ENCODE results near the gene ZP1. TPM values are rescaled to one million over a fixed set of nuclear protein-coding genes. Genes with fewer than 3 reads are reported as not detected.
A peak's percentile ranks its signal among the peaks of the same experiment; 100 is the strongest.

The ZP1 gene
- total and polyA plus RNA-seq, 2 of the 13 experiments (the other 11 are each of a cell fraction or from before 2014, with no cell fraction given) = 0.16 TPM; not detected in 1

GRCh38 chr11:60859616-60860250 lies 7.6 kb upstream of the ZP1 start:
- Histone ChIP-seq H3K9me3 (ENCODE audit: low read length) (no peaks in the 10 kb centered on the region), H3K27me3 (ENCODE audit: control insufficient read depth in 1 of 2, insufficient read depth in 2 of 2, low read length in 2 of 2) (peaks cover 0 to 9% of the 10 kb centered on the region in 2 experiments; a peak in 2 of 5 replicates), H4K20me1 (ENCODE audit: insufficient read depth, low read length) (no peaks in the 10 kb centered on the region), H3K27ac (ENCODE audit: extremely low read length, insufficient read depth, low read length) (no peak overlapping the region), H3K79me2 (ENCODE audit: insufficient read depth, low read length) (no peaks in the 10 kb centered on the region), H3K9ac (ENCODE audit: insufficient read depth, low read depth, low read length) (no peak overlapping the region), H2AFZ (ENCODE audit: low read length) (peak overlapping the region; percentile 77), H3K36me3 (replicated peaks in 1 of 2; ENCODE audit: control insufficient read depth in 1 of 2, insufficient read depth in 2 of 2, low read length in 2 of 2) (no peaks in the 10 kb centered on the region), H3K4me2 (ENCODE audit: low read depth, low read length) (no peak overlapping the region), H3K4me3 (replicated peaks in 1 of 3; ENCODE audit: insufficient read depth in 1 of 3, low read depth in 2 of 3, low read length in 3 of 3) (no peak overlapping the region), H3K4me1 (ENCODE audit: insufficient read depth, low read length) (peaks cover 56% of the 10 kb centered on the region)
- ChIA-PET POLR2A (no interaction called here), CTCF (ENCODE audit: low intra/inter-chr PET ratio, low total read pairs) (no interaction called here)
- BruUV-seq (replicated peaks) = no TSS peak
- DNase-seq (ENCODE audit: low spot score) (no peak), FAIRE-seq (no peak), ATAC-seq (no peak)
- 60% methylated on average over 15 of the region's 15 CpGs for WGBS (ENCODE audit: low lambda C conversion rate)
- in situ Hi-C loops (cut with HindIII; ENCODE audit: extremely low pct_ligation_motif_present, low pct_unique_long_range_greater_than_20kb) = no loop called here
- intact Hi-C loops (cut with micrococcal nuclease; ENCODE audit: unreplicated experiment) = no loop called here
- TF ChIP-seq ZNF256 (CRISPR knock-in tag; conservative IDR thresholded peaks at IDR 0.05) (no peak), ZNF230 (CRISPR knock-in tag; IDR thresholded peaks at IDR 0.05) (no peak)

GRCh38 chr11:60860943-60861342 lies 6.4 kb upstream of the ZP1 start:
- BruUV-seq (replicated peaks) = no TSS peak
- Histone ChIP-seq H3K4me3 (replicated peaks in 1 of 3; ENCODE audit: insufficient read depth in 1 of 3, low read depth in 2 of 3, low read length in 3 of 3) (no peak overlapping the region), H3K4me2 (ENCODE audit: low read depth, low read length) (no peak overlapping the region), H3K9me3 (ENCODE audit: low read length) (no peaks in the 10 kb centered on the region), H3K79me2 (ENCODE audit: insufficient read depth, low read length) (no peaks in the 10 kb centered on the region), H3K27ac (ENCODE audit: extremely low read length, insufficient read depth, low read length) (no peak overlapping the region), H3K36me3 (replicated peaks in 1 of 2; ENCODE audit: control insufficient read depth in 1 of 2, insufficient read depth in 2 of 2, low read length in 2 of 2) (no peaks in the 10 kb centered on the region), H3K9ac (ENCODE audit: insufficient read depth, low read depth, low read length) (no peak overlapping the region), H3K4me1 (ENCODE audit: insufficient read depth, low read length) (peaks cover 44% of the 10 kb centered on the region), H4K20me1 (ENCODE audit: insufficient read depth, low read length) (no peaks in the 10 kb centered on the region), H2AFZ (ENCODE audit: low read length) (no peak overlapping the region), H3K27me3 (ENCODE audit: control insufficient read depth in 1 of 2, insufficient read depth in 2 of 2, low read length in 2 of 2) (peaks cover 0 to 9% of the 10 kb centered on the region in 2 experiments; a peak in 2 of 5 replicates)
- intact Hi-C loops (cut with micrococcal nuclease; ENCODE audit: unreplicated experiment) = no loop called here
- no peak for DNase-seq (ENCODE audit: low spot score)
- CTCF ChIA-PET (ENCODE audit: low intra/inter-chr PET ratio, low total read pairs) = no interaction called here
- 67% methylated on average over 6 of the region's 7 CpGs for WGBS (ENCODE audit: low lambda C conversion rate)
- no peak for ATAC-seq
- POLR2A ChIA-PET = no interaction called here
- in situ Hi-C loops (cut with HindIII; ENCODE audit: extremely low pct_ligation_motif_present, low pct_unique_long_range_greater_than_20kb) = no loop called here
- no peak for FAIRE-seq
- no peak for TF ChIP-seq ZNF382 (CRISPR knock-in tag; IDR thresholded peaks at IDR 0.05; ENCODE audit: borderline replicate concordance)
- no peak for TF ChIP-seq ZNF75D (CRISPR knock-in tag; IDR thresholded peaks at IDR 0.05; ENCODE audit: borderline replicate concordance)
- no peak for TF ChIP-seq RXRA (CRISPR knock-in tag; IDR thresholded peaks at IDR 0.05)
- no peak for TF ChIP-seq TOE1 (CRISPR knock-in tag; IDR thresholded peaks at IDR 0.05)
- no peak for TF ChIP-seq ZSCAN20 (CRISPR knock-in tag; IDR thresholded peaks at IDR 0.05; ENCODE audit: borderline replicate concordance)
- TF ChIP-seq, protein P1, sequence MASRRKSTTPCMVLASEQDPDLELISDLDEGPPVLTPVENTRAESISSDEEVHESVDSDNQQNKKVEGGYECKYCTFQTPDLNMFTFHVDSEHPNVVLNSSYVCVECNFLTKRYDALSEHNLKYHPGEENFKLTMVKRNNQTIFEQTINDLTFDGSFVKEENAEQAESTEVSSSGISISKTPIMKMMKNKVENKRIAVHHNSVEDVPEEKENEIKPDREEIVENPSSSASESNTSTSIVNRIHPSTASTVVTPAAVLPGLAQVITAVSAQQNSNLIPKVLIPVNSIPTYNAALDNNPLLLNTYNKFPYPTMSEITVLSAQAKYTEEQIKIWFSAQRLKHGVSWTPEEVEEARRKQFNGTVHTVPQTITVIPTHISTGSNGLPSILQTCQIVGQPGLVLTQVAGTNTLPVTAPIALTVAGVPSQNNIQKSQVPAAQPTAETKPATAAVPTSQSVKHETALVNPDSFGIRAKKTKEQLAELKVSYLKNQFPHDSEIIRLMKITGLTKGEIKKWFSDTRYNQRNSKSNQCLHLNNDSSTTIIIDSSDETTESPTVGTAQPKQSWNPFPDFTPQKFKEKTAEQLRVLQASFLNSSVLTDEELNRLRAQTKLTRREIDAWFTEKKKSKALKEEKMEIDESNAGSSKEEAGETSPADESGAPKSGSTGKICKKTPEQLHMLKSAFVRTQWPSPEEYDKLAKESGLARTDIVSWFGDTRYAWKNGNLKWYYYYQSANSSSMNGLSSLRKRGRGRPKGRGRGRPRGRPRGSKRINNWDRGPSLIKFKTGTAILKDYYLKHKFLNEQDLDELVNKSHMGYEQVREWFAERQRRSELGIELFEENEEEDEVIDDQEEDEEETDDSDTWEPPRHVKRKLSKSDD (CRISPR knock-in tag; IDR thresholded peaks at IDR 0.05; ENCODE audit: low read depth) = no peak
- no peak for TF ChIP-seq HOXA7 (CRISPR knock-in tag; IDR thresholded peaks at IDR 0.05)
- no peak for TF ChIP-seq SIN3A (IDR thresholded peaks at IDR 0.05; ENCODE audit: borderline replicate concordance, low read depth, low read length)
- no peak for TF ChIP-seq ZNF619 (CRISPR knock-in tag; IDR thresholded peaks at IDR 0.05)
- TF ChIP-seq PAF1 (CRISPR knock-in tag; IDR thresholded peaks at IDR 0.05) = no peak
- TF ChIP-seq CHD2 (IDR thresholded peaks at IDR 0.05; ENCODE audit: low read depth, low read length) = no peak
- no peak for TF ChIP-seq MIXL1 (CRISPR knock-in tag; IDR thresholded peaks at IDR 0.05)
- TF ChIP-seq NFIC (IDR thresholded peaks at IDR 0.05; ENCODE audit: low read length) = no peak
- TF ChIP-seq DNMT3B (CRISPR knock-in tag; conservative IDR thresholded peaks at IDR 0.05) = no peak
- no peak for TF ChIP-seq ZNF530 (CRISPR knock-in tag; IDR thresholded peaks at IDR 0.05; ENCODE audit: low read depth)
- TF ChIP-seq NR2F1 (CRISPR knock-in tag; IDR thresholded peaks at IDR 0.05) = no peak
- no peak for TF ChIP-seq NFKBIZ (CRISPR knock-in tag; IDR thresholded peaks at IDR 0.05)
